ENCODE results near the gene PWP1.

DNA sequence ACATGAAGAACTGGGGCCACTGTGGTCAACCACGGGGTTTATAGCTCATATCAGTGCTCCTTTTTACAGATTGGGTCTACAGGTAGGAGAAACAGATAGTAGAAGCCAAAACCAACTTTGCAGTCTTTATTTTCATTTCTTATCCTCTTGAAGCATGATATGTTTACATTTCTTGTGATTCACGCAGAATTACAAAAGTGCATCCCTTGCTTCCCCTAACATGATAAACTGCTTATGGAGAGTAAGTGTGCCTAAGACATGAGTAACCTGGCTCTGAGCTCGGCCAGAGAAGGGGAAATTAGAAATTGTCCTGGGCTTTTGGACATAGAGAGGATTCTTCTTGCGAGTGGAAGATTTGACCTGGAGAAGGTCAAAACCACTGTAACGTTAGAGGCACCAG is 18.4 kb downstream of the PWP1 start:
- TF ChIP-seq CTCF (conservative IDR thresholded peaks at IDR 0.05; ENCODE audit: low read depth in 2 of 2) (no peak), EZH2 (IDR thresholded peaks at IDR 0.05; ENCODE audit: low read depth, unreplicated experiment) (no peak), POLR2AphosphoS5 (IDR thresholded peaks at IDR 0.05; ENCODE audit: low read depth) (no peak), CREB1 (CRISPR knock-in tag; IDR thresholded peaks at IDR 0.05; ENCODE audit: low read depth) (no peak), EZH2phosphoT487 (IDR thresholded peaks at IDR 0.05; ENCODE audit: unreplicated experiment) (no peak), JUNB (IDR thresholded peaks at IDR 0.05; ENCODE audit: unreplicated experiment) (no peak), NANOG (IDR thresholded peaks at IDR 0.05; ENCODE audit: borderline replicate concordance) (no peak), ZNF331 (CRISPR knock-in tag; IDR thresholded peaks at IDR 0.05; ENCODE audit: low read depth) (no peak), ZNF114 (CRISPR knock-in tag; IDR thresholded peaks at IDR 0.05) (no peak), STAT1 (IDR thresholded peaks at IDR 0.05; ENCODE audit: unreplicated experiment) (no peak)
- TF ChIP-seq, protein P1, sequence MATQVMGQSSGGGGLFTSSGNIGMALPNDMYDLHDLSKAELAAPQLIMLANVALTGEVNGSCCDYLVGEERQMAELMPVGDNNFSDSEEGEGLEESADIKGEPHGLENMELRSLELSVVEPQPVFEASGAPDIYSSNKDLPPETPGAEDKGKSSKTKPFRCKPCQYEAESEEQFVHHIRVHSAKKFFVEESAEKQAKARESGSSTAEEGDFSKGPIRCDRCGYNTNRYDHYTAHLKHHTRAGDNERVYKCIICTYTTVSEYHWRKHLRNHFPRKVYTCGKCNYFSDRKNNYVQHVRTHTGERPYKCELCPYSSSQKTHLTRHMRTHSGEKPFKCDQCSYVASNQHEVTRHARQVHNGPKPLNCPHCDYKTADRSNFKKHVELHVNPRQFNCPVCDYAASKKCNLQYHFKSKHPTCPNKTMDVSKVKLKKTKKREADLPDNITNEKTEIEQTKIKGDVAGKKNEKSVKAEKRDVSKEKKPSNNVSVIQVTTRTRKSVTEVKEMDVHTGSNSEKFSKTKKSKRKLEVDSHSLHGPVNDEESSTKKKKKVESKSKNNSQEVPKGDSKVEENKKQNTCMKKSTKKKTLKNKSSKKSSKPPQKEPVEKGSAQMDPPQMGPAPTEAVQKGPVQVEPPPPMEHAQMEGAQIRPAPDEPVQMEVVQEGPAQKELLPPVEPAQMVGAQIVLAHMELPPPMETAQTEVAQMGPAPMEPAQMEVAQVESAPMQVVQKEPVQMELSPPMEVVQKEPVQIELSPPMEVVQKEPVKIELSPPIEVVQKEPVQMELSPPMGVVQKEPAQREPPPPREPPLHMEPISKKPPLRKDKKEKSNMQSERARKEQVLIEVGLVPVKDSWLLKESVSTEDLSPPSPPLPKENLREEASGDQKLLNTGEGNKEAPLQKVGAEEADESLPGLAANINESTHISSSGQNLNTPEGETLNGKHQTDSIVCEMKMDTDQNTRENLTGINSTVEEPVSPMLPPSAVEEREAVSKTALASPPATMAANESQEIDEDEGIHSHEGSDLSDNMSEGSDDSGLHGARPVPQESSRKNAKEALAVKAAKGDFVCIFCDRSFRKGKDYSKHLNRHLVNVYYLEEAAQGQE (IDR thresholded peaks at IDR 0.05; ENCODE audit: unreplicated experiment) = no peak
- TF ChIP-seq, protein P2, sequence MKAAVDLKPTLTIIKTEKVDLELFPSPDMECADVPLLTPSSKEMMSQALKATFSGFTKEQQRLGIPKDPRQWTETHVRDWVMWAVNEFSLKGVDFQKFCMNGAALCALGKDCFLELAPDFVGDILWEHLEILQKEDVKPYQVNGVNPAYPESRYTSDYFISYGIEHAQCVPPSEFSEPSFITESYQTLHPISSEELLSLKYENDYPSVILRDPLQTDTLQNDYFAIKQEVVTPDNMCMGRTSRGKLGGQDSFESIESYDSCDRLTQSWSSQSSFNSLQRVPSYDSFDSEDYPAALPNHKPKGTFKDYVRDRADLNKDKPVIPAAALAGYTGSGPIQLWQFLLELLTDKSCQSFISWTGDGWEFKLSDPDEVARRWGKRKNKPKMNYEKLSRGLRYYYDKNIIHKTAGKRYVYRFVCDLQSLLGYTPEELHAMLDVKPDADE (IDR thresholded peaks at IDR 0.05) = no peak
- TF ChIP-seq, protein P3, sequence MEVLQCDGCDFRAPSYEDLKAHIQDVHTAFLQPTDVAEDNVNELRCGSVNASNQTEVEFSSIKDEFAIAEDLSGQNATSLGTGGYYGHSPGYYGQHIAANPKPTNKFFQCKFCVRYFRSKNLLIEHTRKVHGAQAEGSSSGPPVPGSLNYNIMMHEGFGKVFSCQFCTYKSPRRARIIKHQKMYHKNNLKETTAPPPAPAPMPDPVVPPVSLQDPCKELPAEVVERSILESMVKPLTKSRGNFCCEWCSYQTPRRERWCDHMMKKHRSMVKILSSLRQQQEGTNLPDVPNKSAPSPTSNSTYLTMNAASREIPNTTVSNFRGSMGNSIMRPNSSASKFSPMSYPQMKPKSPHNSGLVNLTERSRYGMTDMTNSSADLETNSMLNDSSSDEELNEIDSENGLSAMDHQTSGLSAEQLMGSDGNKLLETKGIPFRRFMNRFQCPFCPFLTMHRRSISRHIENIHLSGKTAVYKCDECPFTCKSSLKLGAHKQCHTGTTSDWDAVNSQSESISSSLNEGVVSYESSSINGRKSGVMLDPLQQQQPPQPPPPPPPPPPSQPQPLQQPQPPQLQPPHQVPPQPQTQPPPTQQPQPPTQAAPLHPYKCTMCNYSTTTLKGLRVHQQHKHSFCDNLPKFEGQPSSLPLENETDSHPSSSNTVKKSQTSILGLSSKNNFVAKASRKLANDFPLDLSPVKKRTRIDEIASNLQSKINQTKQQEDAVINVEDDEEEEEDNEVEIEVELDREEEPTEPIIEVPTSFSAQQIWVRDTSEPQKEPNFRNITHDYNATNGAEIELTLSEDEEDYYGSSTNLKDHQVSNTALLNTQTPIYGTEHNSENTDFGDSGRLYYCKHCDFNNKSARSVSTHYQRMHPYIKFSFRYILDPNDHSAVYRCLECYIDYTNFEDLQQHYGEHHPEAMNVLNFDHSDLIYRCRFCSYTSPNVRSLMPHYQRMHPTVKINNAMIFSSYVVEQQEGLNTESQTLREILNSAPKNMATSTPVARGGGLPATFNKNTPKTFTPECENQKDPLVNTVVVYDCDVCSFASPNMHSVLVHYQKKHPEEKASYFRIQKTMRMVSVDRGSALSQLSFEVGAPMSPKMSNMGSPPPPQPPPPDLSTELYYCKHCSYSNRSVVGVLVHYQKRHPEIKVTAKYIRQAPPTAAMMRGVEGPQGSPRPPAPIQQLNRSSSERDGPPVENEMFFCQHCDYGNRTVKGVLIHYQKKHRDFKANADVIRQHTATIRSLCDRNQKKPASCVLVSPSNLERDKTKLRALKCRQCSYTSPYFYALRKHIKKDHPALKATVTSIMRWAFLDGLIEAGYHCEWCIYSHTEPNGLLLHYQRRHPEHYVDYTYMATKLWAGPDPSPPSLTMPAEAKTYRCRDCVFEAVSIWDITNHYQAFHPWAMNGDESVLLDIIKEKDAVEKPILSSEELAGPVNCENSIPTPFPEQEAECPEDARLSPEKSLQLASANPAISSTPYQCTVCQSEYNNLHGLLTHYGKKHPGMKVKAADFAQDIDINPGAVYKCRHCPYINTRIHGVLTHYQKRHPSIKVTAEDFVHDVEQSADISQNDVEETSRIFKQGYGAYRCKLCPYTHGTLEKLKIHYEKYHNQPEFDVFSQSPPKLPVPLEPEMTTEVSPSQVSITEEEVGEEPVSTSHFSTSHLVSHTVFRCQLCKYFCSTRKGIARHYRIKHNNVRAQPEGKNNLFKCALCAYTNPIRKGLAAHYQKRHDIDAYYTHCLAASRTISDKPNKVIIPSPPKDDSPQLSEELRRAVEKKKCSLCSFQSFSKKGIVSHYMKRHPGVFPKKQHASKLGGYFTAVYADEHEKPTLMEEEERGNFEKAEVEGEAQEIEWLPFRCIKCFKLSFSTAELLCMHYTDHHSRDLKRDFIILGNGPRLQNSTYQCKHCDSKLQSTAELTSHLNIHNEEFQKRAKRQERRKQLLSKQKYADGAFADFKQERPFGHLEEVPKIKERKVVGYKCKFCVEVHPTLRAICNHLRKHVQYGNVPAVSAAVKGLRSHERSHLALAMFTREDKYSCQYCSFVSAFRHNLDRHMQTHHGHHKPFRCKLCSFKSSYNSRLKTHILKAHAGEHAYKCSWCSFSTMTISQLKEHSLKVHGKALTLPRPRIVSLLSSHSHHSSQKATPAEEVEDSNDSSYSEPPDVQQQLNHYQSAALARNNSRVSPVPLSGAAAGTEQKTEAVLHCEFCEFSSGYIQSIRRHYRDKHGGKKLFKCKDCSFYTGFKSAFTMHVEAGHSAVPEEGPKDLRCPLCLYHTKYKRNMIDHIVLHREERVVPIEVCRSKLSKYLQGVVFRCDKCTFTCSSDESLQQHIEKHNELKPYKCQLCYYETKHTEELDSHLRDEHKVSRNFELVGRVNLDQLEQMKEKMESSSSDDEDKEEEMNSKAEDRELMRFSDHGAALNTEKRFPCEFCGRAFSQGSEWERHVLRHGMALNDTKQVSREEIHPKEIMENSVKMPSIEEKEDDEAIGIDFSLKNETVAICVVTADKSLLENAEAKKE (CRISPR knock-in tag; IDR thresholded peaks at IDR 0.05) = no peak

All from GM23338 (cell line).